Smooth muscle cell (in vitro differentiated cells): ENCODE results near the gene FNBP1. TPM values are rescaled to one million over a fixed set of nuclear protein-coding genes. Genes with fewer than 3 reads are reported as not detected.

Experiments
- DNase-seq: peaks from one replicate; lab custom pipeline; 2025; ENCODE audit not compliant: unreplicated experiment; lab: John Stamatoyannopoulos, UW
- H2AFZ ChIP-seq: fragments of 200-600 bp; sonication (generic); 2 replicates; pipeline ENCODE4 v1.6.0; 2016; ENCODE audit warnings: antibody characterized with exemption, low read depth, mild to moderate bottlenecking
- H3F3A ChIP-seq: fragments of 200-600 bp; sonication (generic); 2 replicates; pipeline ENCODE4 v1.6.0; 2017; ENCODE audit warnings: antibody characterized with exemption, low read depth
- H3K27ac ChIP-seq: fragments of 200-600 bp; sonication (generic); 2 replicates; pipeline ENCODE4 v1.5.1; 2016; ENCODE audit warnings: low read depth, mild to moderate bottlenecking
- H3K27me3 ChIP-seq: fragments of 200-600 bp; sonication (generic); 2 replicates; pipeline ENCODE4 v1.6.1; 2016; ENCODE audit warnings: low read depth, mild to moderate bottlenecking
- H3K36me3 ChIP-seq: fragments of 200-600 bp; sonication (generic); 2 replicates; pipeline ENCODE4 v1.5.1; 2016; ENCODE audit warnings: low read depth
- H3K4me1 ChIP-seq: fragments of 200-600 bp; sonication (generic); 2 replicates; pipeline ENCODE4 v1.5.1; 2016; ENCODE audit warnings: low read depth
- H3K4me2 ChIP-seq: fragments of 200-600 bp; sonication (generic); 2 replicates; pipeline ENCODE4 v1.6.0; 2016; ENCODE audit warnings: mild to moderate bottlenecking
- H3K4me3 ChIP-seq: fragments of 200-600 bp; sonication (generic); 2 replicates; pipeline ENCODE4 v1.5.1; 2016; ENCODE audit warnings: mild to moderate bottlenecking
- H3K79me2 ChIP-seq: fragments of 200-600 bp; sonication (generic); 2 replicates; pipeline ENCODE4 v1.6.0; 2016; ENCODE audit warnings: low read depth, mild to moderate bottlenecking
- H3K9ac ChIP-seq: fragments of 200-600 bp; sonication (generic); 2 replicates; pipeline ENCODE4 v1.6.0; 2016; ENCODE audit warnings: low read depth
- H3K9me3 ChIP-seq: fragments of 200-600 bp; sonication (generic); replicated peaks from 2 replicates; pipeline ENCODE4 v1.5.1; 2016; ENCODE audit warnings: low read depth
- H4K20me1 ChIP-seq: fragments of 200-600 bp; sonication (generic); 2 replicates; pipeline ENCODE4 v1.6.0; 2016; ENCODE audit warnings: low read depth
- WGBS: methylation state at CpG from one replicate; pipeline ENCODE4 v1.1.7; 2016; ENCODE audit warnings: low lambda C conversion rate; 5-methylcytosine and 5-hydroxymethylcytosine counted together
- polyA plus RNA-seq: library from polyadenylated mRNA; unstranded; fragments of >200 nt; fragmentation: Nextera tagmentation; extraction: Ambion mirVana; gene quantifications from 2 replicates; pipeline ENCODE4 v1.2.1, GENCODE V29; 2016
- total RNA-seq: library from RNA; depleted of rRNA; stranded (reverse); fragments of >200 nt; gene quantifications from 2 replicates; pipeline ENCODE4 v1.2.3, GENCODE V29; 2014
- TF ChIP-seq, protein P1 (sequence below): fragments of 200-600 bp; sonication (generic); IDR thresholded peaks from 2 replicates; pipeline ENCODE4 v1.5.1; 2017; ENCODE audit warnings: borderline replicate concordance, mild to moderate bottlenecking, antibody characterized with exemption; ENCODE audit not compliant: insufficient read depth, poor library complexity, severe bottlenecking

FNBP1 gene
- total and polyA plus RNA-seq, 2 experiments from 2014 or later = 17.1 to 17.2 TPM

DNA sequence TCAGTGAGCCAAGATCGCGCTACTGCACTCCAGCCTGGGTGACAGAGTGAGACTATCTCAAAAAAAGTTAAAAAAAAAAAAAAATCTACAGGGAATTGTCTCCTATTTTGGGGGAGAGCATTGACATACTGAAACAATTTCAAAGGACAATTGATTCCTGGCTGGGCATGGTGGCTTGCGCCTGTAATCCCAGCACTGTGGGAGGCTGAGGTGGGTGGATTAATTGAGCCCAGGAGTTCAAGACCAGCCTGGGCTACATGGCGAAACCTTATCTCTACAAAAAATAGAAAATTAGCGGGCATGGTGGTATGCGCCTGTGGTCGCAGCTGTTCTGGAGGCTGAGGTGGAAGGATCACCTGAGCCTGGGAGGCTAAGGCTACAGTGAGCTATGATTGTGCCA, 41.3 kb upstream of the FNBP1 start:
- Histone ChIP-seq H4K20me1 (peaks cover 2% of the 10 kb centered on the region), H3K4me2 (no peak overlapping the region), H3K27me3 (no peaks in the 10 kb centered on the region), H3K9ac (no peak overlapping the region), H3F3A (no peaks in the 10 kb centered on the region), H2AFZ (no peak overlapping the region), H3K9me3 (no peaks in the 10 kb centered on the region), H3K36me3 (peaks cover 7% of the 10 kb centered on the region), H3K79me2 (no peaks in the 10 kb centered on the region), H3K4me3 (no peak overlapping the region), H3K27ac (no peak overlapping the region), H3K4me1 (no peaks in the 10 kb centered on the region)
- TF ChIP-seq, protein P1, sequence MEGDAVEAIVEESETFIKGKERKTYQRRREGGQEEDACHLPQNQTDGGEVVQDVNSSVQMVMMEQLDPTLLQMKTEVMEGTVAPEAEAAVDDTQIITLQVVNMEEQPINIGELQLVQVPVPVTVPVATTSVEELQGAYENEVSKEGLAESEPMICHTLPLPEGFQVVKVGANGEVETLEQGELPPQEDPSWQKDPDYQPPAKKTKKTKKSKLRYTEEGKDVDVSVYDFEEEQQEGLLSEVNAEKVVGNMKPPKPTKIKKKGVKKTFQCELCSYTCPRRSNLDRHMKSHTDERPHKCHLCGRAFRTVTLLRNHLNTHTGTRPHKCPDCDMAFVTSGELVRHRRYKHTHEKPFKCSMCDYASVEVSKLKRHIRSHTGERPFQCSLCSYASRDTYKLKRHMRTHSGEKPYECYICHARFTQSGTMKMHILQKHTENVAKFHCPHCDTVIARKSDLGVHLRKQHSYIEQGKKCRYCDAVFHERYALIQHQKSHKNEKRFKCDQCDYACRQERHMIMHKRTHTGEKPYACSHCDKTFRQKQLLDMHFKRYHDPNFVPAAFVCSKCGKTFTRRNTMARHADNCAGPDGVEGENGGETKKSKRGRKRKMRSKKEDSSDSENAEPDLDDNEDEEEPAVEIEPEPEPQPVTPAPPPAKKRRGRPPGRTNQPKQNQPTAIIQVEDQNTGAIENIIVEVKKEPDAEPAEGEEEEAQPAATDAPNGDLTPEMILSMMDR = no peak
- WGBS = 97% methylated on average over 7 of the region's 7 CpGs
- DNase-seq = no peak

DNA sequence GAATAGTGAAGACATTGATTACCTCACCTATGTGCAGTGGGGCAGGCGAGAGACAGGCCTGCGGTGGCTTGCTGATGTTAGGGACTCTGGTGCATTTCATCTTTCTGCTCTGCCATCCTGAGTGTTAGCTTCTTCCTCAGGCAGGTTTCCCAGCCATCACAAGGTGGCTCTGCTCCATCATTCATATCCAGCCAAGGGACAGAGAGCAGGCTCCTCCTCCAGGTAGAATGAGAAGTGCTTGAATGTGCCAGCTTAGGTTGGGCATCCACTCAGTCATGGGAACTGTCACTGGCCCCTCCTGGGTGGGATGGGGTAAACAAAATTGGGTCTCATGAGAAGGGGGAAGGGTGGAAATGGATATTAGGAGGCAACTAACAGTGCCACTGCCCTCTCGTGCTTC, 35.6 kb upstream of the FNBP1 start:
- peaks cover 21% of the 10 kb centered on the region for H3K79me2 ChIP-seq
- WGBS = 97% methylated on average over 3 of the region's 3 CpGs
- H2AFZ ChIP-seq = no peak overlapping the region
- peaks cover 22% of the 10 kb centered on the region for H3K36me3 ChIP-seq
- no peak overlapping the region for H3K4me3 ChIP-seq
- TF ChIP-seq, protein P1 = no peak
- no peaks in the 10 kb centered on the region for H3K9me3 ChIP-seq
- DNase-seq = no peak
- H3K27me3 ChIP-seq = no peaks in the 10 kb centered on the region
- H3F3A ChIP-seq = no peaks in the 10 kb centered on the region
- H3K4me1 ChIP-seq = no peaks in the 10 kb centered on the region
- no peak overlapping the region for H3K4me2 ChIP-seq
- H3K9ac ChIP-seq = no peak overlapping the region
- H3K27ac ChIP-seq = no peak overlapping the region
- H4K20me1 ChIP-seq = peaks cover 21% of the 10 kb centered on the region

DNA sequence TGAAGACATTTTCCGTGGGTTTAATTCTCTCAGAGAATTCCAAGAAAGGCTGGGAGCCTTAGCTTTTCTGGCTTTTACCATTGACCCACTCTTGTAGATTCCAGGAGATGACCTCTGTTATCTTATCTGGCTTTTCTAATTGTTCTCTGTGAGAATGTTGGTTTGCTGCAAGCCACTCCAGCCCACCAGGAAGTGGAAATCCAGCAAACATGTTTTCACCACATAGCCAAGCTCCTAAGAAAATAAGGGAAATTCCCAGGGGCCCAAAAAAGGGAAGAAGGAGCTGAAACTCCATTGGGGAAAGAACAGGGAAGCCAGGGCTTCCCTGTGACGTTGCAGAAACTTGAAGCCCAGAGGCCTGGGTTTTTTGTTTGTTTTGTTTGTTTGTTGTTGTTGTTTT, 30.4 kb upstream of the FNBP1 start:
- H3K27ac ChIP-seq = peak overlapping the region; percentile 98
- 4% methylated on average over 2 of the region's 2 CpGs for WGBS
- no peak overlapping the region for H3K4me3 ChIP-seq
- H3F3A ChIP-seq = no peaks in the 10 kb centered on the region
- peak; percentile 4 for DNase-seq
- peaks cover 11% of the 10 kb centered on the region for H3K4me1 ChIP-seq
- H3K9ac ChIP-seq = peak overlapping the region; percentile 89
- H2AFZ ChIP-seq = no peak overlapping the region
- TF ChIP-seq, protein P1 = no peak
- H4K20me1 ChIP-seq = peaks cover 72% of the 10 kb centered on the region
- H3K36me3 ChIP-seq = peaks cover 14% of the 10 kb centered on the region
- H3K79me2 ChIP-seq = peaks cover 68% of the 10 kb centered on the region
- H3K9me3 ChIP-seq = no peaks in the 10 kb centered on the region
- H3K27me3 ChIP-seq = no peaks in the 10 kb centered on the region
- peak overlapping the region; percentile 75 for H3K4me2 ChIP-seq

DNA sequence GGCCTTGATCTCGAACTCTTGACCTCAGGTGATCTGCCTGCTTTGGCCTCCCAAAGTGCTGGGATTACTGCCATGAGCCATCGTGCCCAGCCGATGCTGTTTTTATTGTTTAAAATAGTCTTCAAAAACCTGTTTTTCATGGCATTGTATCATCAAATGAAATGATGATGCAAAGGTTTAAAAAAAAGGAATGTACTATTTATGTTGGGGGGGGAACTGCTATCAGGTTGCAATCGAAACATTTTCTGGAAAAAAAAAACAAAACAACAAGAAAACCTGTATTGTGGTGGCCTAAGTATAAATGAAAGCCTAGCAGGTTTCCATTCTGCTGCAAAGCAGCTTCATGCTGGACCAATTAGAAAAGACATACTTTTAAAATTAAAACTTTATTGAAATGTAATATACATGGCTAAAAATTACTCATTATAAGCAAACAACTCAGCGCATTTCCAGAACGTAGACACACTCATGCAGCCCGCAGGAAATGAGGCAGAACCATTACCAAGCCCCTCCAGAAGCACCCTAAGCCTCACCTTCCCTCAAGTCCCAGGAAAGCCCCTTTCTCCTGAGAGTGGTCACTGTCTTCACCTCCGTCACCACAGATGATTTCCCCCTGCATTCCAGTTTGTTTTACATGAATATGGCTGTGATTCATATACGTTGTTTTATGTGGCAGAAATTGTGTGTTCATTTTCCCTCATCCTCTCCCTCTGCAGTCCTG, 29.7 kb upstream of the FNBP1 start:
- H3K4me1 ChIP-seq = peaks cover 11% of the 10 kb centered on the region
- H4K20me1 ChIP-seq = peaks cover 79% of the 10 kb centered on the region
- H3K9me3 ChIP-seq = no peaks in the 10 kb centered on the region
- no peaks in the 10 kb centered on the region for H3K27me3 ChIP-seq
- H3K4me3 ChIP-seq = no peak overlapping the region
- no peak for DNase-seq
- peak overlapping the region; percentile 75 for H3K4me2 ChIP-seq
- peak overlapping the region; percentile 98 for H3K27ac ChIP-seq
- H3K79me2 ChIP-seq = peaks cover 75% of the 10 kb centered on the region
- no peaks in the 10 kb centered on the region for H3F3A ChIP-seq
- H3K9ac ChIP-seq = peak overlapping the region; percentile 89
- H3K36me3 ChIP-seq = peaks cover 11% of the 10 kb centered on the region
- H2AFZ ChIP-seq = no peak overlapping the region
- 72% methylated on average over 9 of the region's 9 CpGs for WGBS
- TF ChIP-seq, protein P1 = no peak
